Measurements from ENCODE around the gene PHLPP2.
A peak's percentile ranks its signal among the peaks of the same experiment; 100 is the strongest.
"Not testable (repeated sequence)": the region's sequence is repeated elsewhere in the genome, so short reads cannot be mapped to it uniquely, and the experiment has no call there.

The PHLPP2 gene

GRCh38 chr16:71712501-71712900 is 12.0 kb downstream of the PHLPP2 start:
- no peak for DNase-seq

- no peak for DNase-seq
These were observed 12.7 kb downstream of the PHLPP2 start for GRCh38 chr16:71711789-71712188.

GRCh38 chr16:71709229-71709781 is 15.2 kb downstream of the PHLPP2 start:
- peak; percentile 11 for DNase-seq

- no peak for DNase-seq
These were observed 15.8 kb downstream of the PHLPP2 start for GRCh38 chr16:71708696-71709095.

GRCh38 chr16:71707199-71707598 is 17.3 kb downstream of the PHLPP2 start:
- DNase-seq = no peak

- no peak for DNase-seq
These were observed 18.5 kb downstream of the PHLPP2 start for GRCh38 chr16:71706046-71706445.

GRCh38 chr16:71703333-71703732 is 21.2 kb downstream of the PHLPP2 start:
- DNase-seq = no peak

GRCh38 chr16:71700831-71701230 is 23.7 kb downstream of the PHLPP2 start:
- DNase-seq = no peak

- no peak for DNase-seq
These were observed 26.0 kb downstream of the PHLPP2 start for GRCh38 chr16:71698491-71698890.

GRCh38 chr16:71693164-71693563 is 31.3 kb downstream of the PHLPP2 start:
- no peak for DNase-seq

- no peak for DNase-seq
These were observed 34.6 kb downstream of the PHLPP2 start for GRCh38 chr16:71689901-71690300.

- no peak for DNase-seq
These were observed 36.6 kb downstream of the PHLPP2 start for GRCh38 chr16:71687861-71688260.

GRCh38 chr16:71684280-71684679 is 40.2 kb downstream of the PHLPP2 start:
- DNase-seq = not testable (repeated sequence)

GRCh38 chr16:71681360-71681759 is 43.1 kb downstream of the PHLPP2 start:
- no peak for DNase-seq

- DNase-seq = no peak
These were observed 48.3 kb downstream of the PHLPP2 start for GRCh38 chr16:71676236-71676635.

- no peak for DNase-seq
These were observed 49.1 kb downstream of the PHLPP2 start for GRCh38 chr16:71675380-71675779.

GRCh38 chr16:71674229-71674628 is 50.3 kb downstream of the PHLPP2 start:
- no peak for DNase-seq

GRCh38 chr16:71673582-71673973 is 50.9 kb downstream of the PHLPP2 start:
- no peak for DNase-seq

- DNase-seq = no peak
These were observed 51.5 kb downstream of the PHLPP2 start for GRCh38 chr16:71672803-71673581.

- DNase-seq = no peak
These were observed 52.4 kb downstream of the PHLPP2 start for GRCh38 chr16:71672125-71672524.

- no peak for DNase-seq
These were observed 53.3 kb downstream of the PHLPP2 start for GRCh38 chr16:71671165-71671564.

GRCh38 chr16:71670537-71670936 is 54.0 kb downstream of the PHLPP2 start:
- no peak for DNase-seq

- DNase-seq = no peak
These were observed 54.5 kb downstream of the PHLPP2 start for GRCh38 chr16:71669926-71670536.

- DNase-seq = no peak
These were observed 57.4 kb downstream of the PHLPP2 start for GRCh38 chr16:71666928-71667707.

Data from NCI-H2171 treated with DMSO at 0.1 percent for 48 hours (cell line).